HG02884 (cell line): ENCODE results near the gene FBXW5.

Experiments used
- ATAC-seq: cut with Tn5 transposase; IDR thresholded peaks from one replicate; pipeline ENCODE4 v1.9.1; 2021; ENCODE audit warnings: mild to moderate bottlenecking, moderate library complexity; ENCODE audit not compliant: unreplicated experiment

The FBXW5 gene

DNA sequence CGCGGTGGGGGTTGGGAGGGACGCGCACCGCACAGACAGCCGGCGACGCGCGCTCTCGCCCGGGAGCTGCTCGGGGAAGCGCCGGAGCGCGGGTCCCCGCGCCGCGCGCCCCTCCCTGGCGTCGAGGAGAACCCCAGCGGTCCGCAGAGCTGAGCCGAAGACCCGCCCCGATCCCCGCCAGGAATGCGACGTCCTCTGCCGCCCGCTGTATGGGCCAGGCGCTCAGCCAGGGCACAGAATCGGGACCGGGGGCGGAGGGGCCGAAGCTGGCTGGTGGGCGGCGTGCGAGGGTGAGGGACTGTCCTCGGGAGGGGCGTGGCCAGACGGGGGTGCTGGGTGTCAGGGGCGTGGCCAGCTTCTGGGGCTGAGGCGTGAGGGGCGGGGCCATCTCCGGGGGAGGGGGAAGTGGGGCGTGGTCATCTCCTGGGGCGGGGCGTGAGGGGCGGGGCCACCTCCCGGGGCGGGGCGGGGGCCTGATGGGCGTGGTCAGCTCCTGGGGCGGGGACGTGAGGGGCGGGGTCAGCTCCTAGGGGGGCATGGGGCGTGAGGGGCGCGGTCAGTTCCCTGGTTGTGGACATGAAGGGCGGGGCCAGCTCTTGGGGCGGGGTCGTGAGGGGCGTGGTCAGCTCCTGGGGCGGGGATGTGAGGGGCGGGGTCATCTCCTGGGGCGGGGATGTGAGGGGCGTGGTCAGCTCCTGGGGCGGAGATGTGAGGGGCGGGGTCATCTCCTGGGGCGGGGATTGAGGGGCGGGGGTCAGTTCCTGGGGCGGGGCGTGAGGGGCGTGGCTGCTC is 33.7 kb upstream of the FBXW5 start:
- no peak for ATAC-seq

GRCh38 chr9:136977649-136978072 is 33.1 kb upstream of the FBXW5 start:
- no peak for ATAC-seq

DNA sequence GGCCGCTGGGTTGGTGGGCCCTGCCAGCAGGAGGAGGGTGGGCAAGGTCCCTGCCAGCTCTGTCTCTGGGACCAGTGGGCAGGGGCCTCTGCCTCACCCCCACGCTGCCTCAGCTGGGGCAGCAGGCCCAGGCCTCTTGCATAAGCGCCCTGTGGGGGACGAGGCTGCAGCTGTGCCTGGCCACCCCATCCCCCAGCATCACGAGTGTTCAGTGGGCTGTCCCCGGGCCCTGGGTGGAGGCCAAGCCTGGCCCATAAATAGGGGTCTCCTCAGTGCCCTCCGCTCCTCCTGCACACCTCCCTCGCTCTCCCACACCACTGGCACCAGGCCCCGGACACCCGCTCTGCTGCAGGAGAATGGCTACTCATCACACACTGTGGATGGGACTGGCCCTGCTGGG is 32.7 kb upstream of the FBXW5 start, which contains the start of gene PTGDS:
TSS of gene PTGDS (plus strand) at position 282 of the 400 bp plus-strand sequence. CDS start at position 357, 75 bp downstream.
- ATAC-seq, result no peak

- no peak for ATAC-seq
Measured at GRCh38 chr9:136975644-136976043, 31.1 kb upstream of the FBXW5 start.

DNA sequence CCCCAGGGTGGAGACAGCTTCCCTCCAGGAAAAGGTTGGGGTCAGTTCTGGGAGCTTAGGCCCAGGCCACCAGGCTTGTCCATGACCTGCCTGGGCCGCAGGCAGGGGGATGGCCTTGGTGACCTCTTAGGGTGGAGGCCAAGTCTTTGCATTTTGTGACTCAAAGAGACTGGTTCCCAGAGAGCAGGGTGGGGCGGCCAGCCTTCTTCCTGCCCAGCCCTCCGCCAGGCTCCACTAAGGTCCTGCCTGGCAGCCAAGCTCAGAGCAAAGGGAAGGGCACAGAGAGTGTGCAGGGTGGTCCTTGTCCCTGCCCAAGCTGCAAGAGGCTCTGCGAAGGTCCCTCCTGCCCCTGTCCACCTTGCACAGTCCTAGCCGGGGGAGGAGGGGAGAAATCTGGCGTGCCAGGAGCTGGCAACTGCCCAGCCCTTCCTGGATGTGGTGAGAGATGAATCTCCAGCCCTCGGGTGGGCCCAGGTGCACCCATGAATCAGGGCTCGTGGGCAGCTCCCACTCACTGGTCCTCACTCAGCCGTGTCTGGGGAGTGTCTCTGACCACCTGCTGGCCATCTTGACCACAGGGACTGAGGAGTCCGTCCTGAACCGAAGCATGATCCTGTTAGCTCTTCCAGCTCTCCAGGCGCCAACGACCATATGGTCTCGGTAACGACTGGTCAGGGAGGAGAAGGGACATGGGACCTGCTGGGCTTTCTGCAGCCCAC is 30.4 kb upstream of the FBXW5 start:
- no peak for ATAC-seq

GRCh38 chr9:136973618-136974617 is 29.4 kb upstream of the FBXW5 start:
- no peak for ATAC-seq

GRCh38 chr9:136972743-136973142 is 28.2 kb upstream of the FBXW5 start:
- no peak for ATAC-seq

- ATAC-seq, result no peak
Measured at GRCh38 chr9:136972335-136972734, 27.8 kb upstream of the FBXW5 start.

GRCh38 chr9:136971746-136972145 is 27.2 kb upstream of the FBXW5 start:
- no peak for ATAC-seq

GRCh38 chr9:136970361-136970760 is 25.8 kb upstream of the FBXW5 start:
- ATAC-seq, result no peak

- no peak for ATAC-seq
Measured at GRCh38 chr9:136969774-136970173, 25.2 kb upstream of the FBXW5 start.

- no peak for ATAC-seq
Measured at GRCh38 chr9:136969150-136969549, 24.6 kb upstream of the FBXW5 start.

DNA sequence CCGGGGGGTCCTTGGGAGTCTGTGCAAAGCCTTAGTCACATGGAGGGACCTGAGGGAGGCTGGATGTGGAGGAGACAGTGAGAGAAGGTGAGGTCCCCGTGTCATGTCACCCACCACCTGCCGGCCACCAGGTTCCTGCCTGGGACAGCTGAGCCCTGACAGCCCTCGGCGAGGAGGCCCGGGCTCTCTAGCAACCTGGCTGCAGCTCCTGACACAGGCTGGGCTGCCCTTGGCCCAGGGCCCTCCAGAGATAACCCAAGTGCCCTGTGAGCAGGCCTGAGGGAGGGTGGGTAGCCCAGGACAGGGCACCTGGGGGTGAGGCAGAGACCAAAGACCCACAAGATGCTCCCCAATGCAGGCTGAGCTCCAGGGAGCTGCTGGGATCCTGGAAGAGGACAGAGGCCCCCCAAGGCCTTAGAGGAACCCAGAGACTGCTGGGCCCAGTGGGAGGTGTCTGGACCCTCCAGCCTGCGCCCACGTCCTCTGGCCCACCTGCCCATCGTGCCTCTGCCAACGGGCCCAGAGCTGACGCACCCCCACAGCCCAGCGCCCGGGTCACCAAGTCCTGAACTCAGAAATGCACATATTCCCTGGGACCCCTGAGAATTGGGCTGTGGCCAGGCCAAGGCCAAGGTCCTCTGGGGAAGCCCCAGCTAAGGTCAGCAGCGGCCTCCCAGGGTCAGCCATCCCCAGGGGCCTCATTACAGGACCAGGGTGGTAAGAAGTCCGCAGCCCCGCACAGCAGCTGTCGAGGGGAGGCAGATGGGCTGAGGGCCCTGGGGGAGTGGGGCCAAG is 24.0 kb upstream of the FBXW5 start:
- ATAC-seq, result no peak

- no peak for ATAC-seq
Measured at GRCh38 chr9:136965771-136966484, 21.4 kb upstream of the FBXW5 start.

DNA sequence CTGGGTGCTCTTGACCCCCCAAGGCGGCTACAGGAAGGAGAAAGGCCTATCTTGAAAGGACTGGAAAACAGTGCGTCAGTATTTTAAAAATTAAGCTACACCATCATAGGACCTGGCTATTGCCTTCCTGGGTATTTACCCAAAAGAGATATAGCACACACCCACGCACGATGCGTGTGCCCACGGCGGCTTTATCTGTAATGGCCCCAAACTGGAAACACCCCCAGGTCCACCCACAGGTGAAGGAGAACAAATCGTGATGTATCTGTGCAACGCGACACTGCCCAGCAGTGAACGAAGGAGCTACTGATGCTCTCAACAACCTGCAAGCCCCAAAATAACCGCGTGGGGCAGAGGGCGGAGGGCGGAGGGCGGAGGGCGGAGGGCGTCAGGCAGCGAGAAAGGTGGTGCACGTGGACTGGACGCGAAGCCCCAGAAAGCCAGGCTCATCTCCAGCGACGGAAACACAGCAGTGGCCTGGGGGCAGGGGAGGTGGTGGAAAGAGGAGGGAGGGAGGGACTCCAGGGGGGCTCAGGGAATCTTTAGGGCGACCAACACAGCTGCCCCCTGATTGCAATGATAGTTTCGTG is 20.4 kb upstream of the FBXW5 start:
- ATAC-seq, result no peak

- ATAC-seq, result no peak
Measured at GRCh38 chr9:136964171-136964689, 19.7 kb upstream of the FBXW5 start.

DNA sequence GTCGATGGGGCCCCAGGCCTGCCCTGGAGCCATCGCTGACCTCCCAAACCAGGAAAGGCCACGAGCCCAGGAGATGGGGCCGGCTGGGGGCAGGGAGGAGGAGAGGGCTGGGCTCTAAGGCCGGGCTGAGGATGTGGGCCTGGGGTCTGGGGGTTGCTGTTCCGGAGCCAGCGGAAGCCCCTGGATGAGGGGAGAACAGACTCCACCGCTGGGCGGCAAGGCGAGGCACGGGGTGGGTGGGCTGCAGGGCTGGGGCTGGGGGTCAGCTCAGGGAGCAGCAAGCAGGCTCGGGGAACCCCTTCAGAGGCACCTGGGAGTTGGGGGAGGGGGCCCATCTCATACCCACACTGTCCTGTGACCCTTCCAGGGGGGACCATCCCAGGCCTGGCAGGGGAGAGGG is 19.2 kb upstream of the FBXW5 start:
- no peak for ATAC-seq

DNA sequence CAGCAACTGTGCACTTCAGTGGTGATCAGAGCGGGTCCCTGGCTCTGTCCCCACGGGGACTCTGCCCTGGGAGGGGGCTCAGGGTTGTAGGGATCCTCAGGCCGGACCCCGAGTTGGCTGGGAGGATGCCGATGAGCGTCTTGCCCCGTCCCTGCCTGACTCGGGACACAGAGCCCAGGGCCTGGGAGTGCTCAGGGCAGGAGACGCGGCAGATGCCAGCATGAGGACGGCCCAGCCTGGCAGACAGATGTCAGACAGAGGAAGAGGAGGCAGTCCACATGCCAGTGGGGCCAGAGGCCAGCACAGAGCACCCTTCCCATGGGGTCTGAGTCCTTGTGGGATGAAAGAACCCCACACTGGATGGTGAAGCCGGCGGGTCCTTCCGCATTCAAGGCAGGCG is 18.8 kb upstream of the FBXW5 start:
- ATAC-seq, result no peak

GRCh38 chr9:136962701-136963248 is 18.2 kb upstream of the FBXW5 start:
- no peak for ATAC-seq
